Inflammatory macrophage (primary cell): ENCODE measurements around the gene PDE4B.
A peak's percentile ranks its signal among the peaks of the same experiment; 100 is the strongest.
"Not testable (repeated sequence)": the region's sequence is repeated elsewhere in the genome, so short reads cannot be mapped to it uniquely, and the experiment has no call there.

ENCODE experiments used
- DNase-seq, 2 donors: peaks; one replicate each; pipeline ENCODE4 v3.0.0-alpha.2; 2020 to 2022

Gene PDE4B

GRCh38 chr1:66069976-66070876 lies 277.5 kb downstream of the PDE4B start:
- no peak for DNase-seq

DNA sequence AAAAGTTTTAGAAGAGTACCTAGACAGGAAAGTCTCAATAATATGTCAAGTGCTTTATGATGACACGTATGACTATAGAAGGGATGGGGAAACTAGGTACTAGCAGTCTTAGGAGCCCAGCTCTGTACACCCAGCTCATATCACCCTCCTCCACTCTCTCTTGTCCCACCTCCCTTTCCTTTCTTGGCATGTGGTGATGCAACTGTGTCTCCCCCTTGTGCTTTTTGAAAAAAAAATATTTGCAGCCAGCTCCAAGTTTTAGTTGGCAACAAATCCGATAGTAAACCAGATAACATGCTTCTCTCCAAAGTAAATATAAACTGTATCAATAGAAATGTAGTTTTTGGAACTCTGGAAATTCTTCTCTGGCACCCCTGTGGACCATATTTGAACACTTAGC lies 280.7 kb downstream of the PDE4B start:
- no peak for DNase-seq

DNA sequence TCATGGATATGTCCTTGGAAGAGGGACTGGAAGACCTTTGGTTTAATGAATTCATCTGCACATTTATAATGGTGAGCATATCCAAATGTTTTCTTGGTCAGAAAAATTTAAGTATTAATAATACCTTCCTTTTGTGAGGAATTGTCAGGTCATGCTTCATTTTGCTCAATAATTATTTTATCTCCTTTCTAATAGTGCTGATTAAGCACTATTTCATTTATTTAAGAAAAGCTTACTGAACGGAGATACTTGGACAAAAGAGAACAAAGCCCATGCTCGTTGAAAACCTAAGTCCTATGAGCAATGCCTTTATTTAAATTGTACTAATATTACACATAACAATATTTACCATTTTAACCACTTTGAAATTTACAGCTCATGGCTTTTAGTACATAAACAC lies 281.5 kb downstream of the PDE4B start:
- no peak for DNase-seq

GRCh38 chr1:66078412-66078811 lies 285.7 kb downstream of the PDE4B start:
- no peak for DNase-seq

DNA sequence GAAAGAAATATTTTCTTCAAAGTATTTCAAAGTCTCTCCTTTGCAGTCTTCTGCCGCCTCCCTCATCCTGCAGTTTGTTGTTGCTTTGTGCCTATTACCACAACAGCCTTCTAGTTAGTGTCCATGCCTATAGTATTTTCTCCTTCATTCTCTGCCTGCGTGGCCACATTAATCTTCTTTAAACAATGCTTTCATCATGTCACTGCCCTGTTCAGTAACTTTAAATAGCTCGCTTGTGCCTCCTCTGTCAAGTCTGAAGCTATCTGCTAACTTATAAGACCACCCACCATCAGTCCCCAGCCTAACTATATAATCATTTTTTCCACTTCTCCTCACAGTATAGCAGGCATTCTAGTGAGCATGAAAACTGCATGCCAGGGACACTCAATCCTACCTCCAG lies 290.3 kb downstream of the PDE4B start:
- no peak for DNase-seq

DNA sequence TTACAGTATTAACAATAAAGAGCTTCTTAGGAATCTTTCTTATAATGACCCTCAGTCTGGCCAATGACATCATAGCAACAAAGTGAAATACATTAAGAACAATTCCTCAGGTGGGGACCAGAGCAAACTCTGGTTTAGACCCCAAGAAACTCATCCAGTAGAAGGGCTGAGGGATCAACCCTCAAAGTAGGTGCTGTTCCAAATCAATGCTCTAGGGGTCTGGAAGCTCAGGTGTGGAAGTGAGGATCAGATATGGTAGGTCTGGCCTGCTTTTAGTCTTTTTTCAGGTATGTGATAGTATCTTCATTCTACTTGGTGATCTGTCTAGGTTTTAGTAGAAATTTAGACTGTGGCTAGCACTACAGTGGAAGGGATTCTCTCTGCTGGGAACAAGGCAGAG lies 291.7 kb downstream of the PDE4B start:
- DNase-seq, result no peak

DNA sequence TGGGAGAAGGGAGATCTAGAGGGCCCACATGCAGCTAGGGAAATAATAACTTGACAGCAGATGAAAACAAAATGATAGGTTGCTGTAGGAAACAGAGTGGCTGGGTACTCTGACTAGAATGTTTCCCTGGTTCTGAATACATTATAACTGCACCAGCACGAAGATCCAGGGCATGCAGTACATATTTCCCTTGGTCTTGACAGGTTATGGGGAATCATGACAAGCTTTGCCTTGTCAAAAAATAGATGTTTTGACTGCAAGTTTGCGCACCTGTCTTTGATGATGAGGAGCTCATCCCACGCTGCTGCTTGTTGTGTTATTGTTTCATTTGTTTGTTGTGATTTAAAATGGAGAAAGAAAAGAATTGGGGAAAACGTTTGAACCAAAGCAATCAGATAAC lies 292.9 kb downstream of the PDE4B start:
- no peak for DNase-seq

DNA sequence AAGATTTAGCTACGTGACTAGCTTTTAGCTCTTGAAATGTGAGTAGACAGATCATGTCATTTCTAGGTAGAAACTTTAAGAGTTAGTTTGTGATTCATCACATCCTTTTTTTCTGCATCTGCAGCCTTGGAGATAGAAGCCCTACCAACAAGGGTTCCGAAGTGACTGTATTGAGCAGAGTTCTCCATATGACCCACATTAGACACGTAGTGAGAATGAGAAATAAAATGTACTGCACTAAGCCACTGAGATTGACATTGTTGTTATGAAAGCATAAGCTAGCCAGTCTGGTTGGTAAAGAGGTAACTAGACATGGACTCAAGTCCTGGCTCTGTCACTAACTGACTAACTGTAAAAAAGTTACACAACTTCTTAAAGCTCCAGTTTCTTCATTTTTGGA lies 296.1 kb downstream of the PDE4B start:
- no peak for DNase-seq

GRCh38 chr1:66090859-66091457 lies 298.3 kb downstream of the PDE4B start:
- DNase-seq, result no peak

DNA sequence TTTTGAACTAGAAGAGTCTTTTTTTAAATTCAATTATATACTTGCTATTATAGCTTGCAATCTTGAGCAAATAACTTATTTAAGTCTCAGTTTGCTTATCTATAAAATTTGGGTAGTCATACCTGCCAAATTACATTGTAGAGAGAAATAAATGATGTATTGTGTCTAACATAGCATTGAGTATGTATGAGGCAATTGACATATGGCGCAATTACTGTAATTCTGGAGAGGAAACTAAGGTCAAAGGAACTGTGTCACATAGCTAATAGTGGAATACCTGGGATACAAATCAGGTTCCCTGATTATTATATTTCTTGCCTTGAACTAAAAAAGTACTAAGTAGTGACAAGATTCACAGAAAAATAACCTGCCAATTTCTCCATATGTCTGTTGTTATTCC lies 302.5 kb downstream of the PDE4B start:
- peak in 1 of 2 donors; percentile 2 for DNase-seq

DNA sequence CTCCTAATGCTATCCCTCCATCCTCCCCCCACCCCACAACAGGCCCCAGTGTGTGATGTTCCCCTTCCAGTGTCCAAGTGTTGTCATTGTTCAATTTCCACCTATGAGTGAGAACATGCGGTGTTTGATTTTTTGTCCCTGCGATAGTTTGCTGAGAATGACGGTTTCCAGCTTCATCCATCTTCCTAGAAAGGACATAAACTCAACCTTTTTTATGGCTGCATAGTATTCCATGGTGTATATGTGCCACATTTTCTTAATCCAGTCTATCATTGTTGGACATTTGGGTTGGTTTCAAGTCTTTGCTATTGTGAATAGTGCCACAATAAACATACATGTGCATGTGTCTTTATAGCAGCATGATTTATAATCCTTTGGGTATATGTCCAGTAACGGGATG lies 308.3 kb downstream of the PDE4B start:
- DNase-seq, result not testable (repeated sequence)

- DNase-seq, result not testable (repeated sequence)
Observed at GRCh38 chr1:66104076-66104475, 311.4 kb downstream of the PDE4B start.

DNA sequence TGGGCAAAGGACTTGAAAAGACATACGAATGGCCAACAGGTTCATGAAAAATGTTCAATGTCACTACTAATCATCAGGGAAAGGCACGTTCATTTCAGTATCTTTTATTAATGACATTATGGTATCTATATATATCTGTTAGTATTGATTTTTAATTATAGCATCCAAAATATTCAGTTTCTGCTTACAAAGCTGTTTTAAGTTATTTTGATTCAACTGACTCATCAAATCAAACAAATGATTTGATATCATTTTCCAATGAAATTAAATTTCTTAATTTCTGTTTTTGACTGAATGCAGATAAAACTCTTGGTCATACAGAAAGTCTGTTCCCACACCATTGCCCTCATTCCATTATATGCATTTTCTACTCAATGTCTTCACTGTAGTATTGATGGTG lies 315.9 kb downstream of the PDE4B start:
- no peak for DNase-seq

GRCh38 chr1:66112744-66113400 lies 320.2 kb downstream of the PDE4B start:
- DNase-seq, result no peak

GRCh38 chr1:66119148-66119547 lies 326.5 kb downstream of the PDE4B start:
- no peak for DNase-seq

- no peak for DNase-seq
Observed at GRCh38 chr1:66124670-66125069, 332.0 kb downstream of the PDE4B start.

DNA sequence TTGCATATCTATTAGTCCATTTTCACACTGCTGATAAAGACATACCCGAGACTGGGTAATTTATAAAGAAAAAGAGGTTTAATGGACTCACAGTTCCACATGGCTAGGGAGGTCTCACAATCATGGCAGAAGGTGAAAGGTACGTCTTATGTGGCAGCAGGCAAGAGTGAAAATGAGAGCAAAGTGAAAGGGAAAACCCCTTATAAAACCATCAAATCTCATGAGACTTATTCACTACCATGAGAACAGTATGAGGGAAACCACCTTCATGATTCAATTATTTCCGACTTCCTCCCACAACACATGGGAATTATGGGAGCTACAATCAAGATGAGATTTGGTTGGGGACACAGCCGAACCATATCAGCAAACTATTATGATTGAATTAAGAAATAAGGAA lies 335.9 kb downstream of the PDE4B start:
- not testable (repeated sequence) for DNase-seq

DNA sequence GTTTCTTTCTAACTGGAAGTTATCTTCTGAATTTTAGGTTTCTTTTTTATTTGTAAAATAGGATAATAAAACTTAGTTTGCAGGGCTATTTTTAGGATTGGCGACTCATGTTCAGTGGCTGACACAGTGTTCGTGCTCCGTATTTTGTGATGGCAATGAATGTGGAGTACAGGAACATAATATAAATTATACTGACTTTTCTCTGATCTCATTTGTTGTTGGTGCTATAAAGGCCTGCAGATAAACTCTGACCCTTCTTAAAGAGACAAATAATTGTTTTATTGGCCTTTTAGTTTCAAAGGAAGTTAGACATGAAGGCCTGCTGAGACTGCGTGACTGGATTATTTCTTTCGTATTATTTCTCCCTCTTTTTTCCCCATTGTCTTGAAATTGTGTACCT lies 339.6 kb downstream of the PDE4B start:
- DNase-seq, result no peak

DNA sequence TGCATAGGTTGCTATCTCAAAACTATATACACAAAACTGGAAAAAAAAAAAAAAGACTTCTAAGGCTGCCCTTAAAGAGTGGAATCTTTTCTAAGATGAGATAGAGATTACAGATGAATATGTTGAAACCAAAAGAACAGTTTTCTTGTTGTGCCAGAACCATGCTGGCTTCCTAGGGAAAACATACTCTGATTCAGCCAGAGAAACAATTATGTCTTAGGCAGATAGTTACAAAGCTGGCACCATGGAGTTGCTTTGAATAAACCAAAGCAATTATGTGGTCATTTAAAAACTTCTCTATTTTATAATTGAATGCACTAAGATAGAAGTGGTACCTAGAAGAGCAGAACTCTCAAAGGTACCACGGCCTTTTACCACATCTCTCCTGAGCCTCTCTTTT lies 341.3 kb downstream of the PDE4B start:
- DNase-seq, result no peak

- DNase-seq, result no peak
Observed at GRCh38 chr1:66135161-66135560, 342.5 kb downstream of the PDE4B start.

- not testable (repeated sequence) for DNase-seq
Observed at GRCh38 chr1:66136423-66136822, 343.7 kb downstream of the PDE4B start.

- DNase-seq, result peak in 1 of 2 donors; percentile 9
Observed at GRCh38 chr1:66137235-66137634, 344.5 kb downstream of the PDE4B start.

GRCh38 chr1:66138613-66139012 lies 345.9 kb downstream of the PDE4B start:
- no peak for DNase-seq

DNA sequence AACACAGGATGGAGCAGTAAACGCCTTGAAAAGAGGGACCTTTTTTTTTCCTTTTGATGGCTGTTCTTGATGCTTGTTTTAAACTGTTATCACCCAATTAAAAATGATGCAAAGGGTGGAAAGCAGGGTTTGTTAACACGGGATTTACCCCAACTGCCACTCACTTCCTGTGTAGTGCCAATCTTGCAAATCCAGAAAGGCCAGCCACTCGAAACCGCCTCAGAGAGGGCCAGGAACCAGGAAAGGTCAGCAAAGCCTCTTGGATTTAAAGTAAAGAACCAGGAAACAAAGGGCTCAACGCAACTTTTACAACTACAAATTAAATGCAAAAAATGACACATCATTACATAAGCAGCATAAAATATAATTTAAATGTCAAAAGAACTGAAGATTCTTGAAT lies 347.4 kb downstream of the PDE4B start:
- DNase-seq, result no peak
